GM06990 (cell line): Measurements from ENCODE around the gene CWC15.
"Not testable (repeated sequence)": the region's sequence is repeated elsewhere in the genome, so short reads cannot be mapped to it uniquely, and the experiment has no call there.

Source experiments
- DNase-seq: peaks from one replicate; pipeline ENCODE4 v3.0.0-alpha.2; 2011; ENCODE audit not compliant: insufficient read length; ENCODE audit errors: extremely low read depth
- H3K27me3 ChIP-seq: replicated peaks from 2 replicates; pipeline ENCODE4 v1.6.0; 2011; ENCODE audit warnings: low read length; ENCODE audit not compliant: control insufficient read depth, insufficient read depth
- H3K36me3 ChIP-seq: 2 replicates; pipeline ENCODE4 v1.5.1; 2011; ENCODE audit warnings: low read length; ENCODE audit not compliant: control insufficient read depth, insufficient read depth
- H3K4me3 ChIP-seq: replicated peaks from 2 replicates; pipeline ENCODE4 v1.5.1; 2011; ENCODE audit warnings: low read depth, mild to moderate bottlenecking, control low read depth, low read length
- TF ChIP-seq, protein P1 (sequence below): IDR thresholded peaks from 2 replicates; pipeline ENCODE4 v1.5.1; 2011; ENCODE audit warnings: low read length, control low read depth, mild to moderate bottlenecking, inconsistent platforms; ENCODE audit not compliant: insufficient read depth, poor library complexity, severe bottlenecking

Gene CWC15

GRCh38 chr11:94934362-94934761 lies 39.0 kb downstream of the CWC15 start:
- TF ChIP-seq, protein P1, sequence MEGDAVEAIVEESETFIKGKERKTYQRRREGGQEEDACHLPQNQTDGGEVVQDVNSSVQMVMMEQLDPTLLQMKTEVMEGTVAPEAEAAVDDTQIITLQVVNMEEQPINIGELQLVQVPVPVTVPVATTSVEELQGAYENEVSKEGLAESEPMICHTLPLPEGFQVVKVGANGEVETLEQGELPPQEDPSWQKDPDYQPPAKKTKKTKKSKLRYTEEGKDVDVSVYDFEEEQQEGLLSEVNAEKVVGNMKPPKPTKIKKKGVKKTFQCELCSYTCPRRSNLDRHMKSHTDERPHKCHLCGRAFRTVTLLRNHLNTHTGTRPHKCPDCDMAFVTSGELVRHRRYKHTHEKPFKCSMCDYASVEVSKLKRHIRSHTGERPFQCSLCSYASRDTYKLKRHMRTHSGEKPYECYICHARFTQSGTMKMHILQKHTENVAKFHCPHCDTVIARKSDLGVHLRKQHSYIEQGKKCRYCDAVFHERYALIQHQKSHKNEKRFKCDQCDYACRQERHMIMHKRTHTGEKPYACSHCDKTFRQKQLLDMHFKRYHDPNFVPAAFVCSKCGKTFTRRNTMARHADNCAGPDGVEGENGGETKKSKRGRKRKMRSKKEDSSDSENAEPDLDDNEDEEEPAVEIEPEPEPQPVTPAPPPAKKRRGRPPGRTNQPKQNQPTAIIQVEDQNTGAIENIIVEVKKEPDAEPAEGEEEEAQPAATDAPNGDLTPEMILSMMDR, result no peak
- no peaks in the 10 kb centered on the region for H3K27me3 ChIP-seq
- no peak for DNase-seq
- no peaks in the 10 kb centered on the region for H3K36me3 ChIP-seq
- no peak overlapping the region for H3K4me3 ChIP-seq

DNA sequence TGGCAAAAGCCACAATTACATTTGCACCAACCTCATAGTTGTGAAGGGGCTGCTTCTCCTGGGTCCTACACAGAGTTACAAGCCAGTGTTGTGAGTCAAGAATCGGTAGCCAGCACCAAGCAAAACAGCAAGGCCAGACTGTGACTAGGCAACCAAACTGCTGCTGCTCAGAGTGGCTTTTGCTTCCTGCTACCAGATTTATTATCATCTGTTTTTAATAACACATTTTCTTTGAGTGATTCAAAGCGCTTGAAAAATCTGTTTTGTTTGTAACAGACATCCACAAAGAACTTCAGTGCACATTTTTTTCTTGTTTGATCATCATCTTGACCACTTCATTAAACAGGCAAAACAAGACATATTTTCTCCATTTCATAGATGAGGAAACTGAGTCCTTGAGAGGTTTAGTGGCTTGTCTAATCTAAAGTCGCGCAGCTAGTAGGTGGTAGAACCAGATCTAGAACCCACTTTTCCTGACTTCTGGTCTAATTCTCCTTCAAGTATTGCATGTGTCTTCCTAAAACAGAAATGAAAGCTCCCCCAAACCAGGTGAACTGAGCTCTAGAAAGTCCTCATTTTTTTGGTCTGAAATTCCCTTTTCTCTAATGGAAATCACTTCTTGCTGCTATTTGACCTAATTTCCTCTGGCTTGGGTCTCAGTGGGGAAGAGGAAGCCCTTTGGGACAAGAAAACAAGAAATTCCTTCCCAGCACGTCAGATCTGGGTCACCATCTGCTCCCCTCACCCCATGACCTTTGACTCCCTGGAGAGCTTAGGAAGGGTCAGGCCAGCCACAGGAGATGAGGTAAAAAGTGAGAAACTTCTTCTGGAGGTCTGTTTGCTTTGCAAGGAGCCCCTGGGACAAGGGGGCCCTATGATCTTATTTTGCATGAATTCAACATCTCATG lies 39.9 kb downstream of the CWC15 start:
- no peak overlapping the region for H3K4me3 ChIP-seq
- H3K36me3 ChIP-seq, result no peaks in the 10 kb centered on the region
- TF ChIP-seq, protein P1, result no peak
- DNase-seq, result no peak
- no peaks in the 10 kb centered on the region for H3K27me3 ChIP-seq

DNA sequence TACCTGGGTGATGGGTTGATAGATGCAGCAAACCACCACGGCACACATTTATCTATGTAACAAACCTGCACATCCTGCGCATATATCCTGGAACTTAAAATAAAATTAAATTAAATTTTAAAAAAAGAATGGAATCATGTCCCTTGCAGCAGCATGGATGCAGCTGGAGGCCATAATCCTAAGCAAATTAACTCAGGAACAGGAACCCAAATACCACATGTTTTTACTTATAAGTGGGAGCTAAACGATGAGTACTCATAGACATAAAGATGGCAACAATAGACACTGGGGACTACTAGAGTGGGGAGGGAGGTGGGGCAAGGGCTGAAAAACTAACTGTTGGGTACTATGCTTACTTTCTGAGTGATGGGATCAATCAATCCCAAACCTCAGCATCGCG lies 40.9 kb downstream of the CWC15 start:
- Histone ChIP-seq H3K27me3 (no peaks in the 10 kb centered on the region), H3K36me3 (no peaks in the 10 kb centered on the region), H3K4me3 (no peak overlapping the region)
- TF ChIP-seq, protein P1, result no peak
- no peak for DNase-seq

DNA sequence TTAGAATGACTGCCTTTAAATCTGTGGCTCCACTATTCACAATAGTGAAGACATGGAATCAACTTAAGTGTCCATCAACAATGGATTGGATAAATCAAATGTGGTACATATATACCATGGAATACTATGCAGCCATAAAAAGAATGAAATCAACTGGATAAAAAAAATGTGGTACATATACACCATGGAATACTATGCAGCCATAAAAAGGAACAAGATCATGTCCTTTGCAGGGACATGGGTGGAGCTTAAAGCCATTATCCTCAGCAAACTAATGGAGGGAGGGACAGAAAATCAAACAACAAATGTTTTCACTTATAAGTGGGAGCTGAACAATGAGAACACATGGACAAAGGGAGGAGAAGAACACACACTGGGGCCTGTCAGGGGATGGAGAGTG lies 41.3 kb downstream of the CWC15 start:
- not testable (repeated sequence) for H3K4me3 ChIP-seq, DNase-seq, H3K36me3 ChIP-seq, H3K27me3 ChIP-seq

DNA sequence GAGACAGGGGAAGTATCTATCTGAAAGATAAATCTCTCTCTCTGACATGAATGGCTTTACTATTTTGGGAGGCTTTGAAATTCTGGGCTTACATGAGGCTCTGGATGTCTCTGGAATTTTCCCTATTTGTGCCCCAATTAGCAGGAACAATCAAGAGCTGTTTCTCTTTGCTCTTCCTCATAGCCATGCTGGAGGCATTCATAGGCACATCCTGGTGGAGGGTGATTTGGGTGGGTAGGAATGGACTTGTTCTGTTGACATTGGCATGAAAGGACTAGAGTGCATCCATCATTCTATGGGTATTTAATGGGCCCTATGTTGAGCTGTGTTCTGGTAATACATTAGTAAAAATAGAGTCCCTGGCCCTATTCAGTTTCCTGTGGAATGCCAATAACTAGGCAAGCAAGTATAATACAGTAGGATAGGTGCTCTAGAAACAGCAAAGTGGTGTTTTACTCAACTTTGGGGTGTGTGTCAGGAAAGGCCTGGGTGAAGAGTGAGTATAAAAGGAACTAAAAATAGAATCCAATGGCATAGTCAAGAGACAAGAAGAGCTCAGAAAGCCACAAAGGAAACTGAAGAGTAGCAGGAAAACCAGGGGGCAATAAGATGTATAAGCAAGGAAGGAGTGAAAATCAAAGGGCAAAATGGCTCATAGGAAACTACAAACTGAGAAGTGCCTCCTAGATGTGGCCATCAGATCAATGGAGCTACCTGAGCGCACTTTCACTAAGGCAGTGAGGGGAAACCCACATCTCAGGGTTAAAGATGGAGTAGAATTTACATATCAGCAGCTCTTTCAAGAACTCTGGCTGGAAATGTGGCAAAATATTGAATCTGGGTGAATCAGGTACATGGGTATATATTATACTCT lies 45.0 kb downstream of the CWC15 start:
- no peaks in the 10 kb centered on the region for H3K27me3 ChIP-seq
- DNase-seq, result no peak
- no peak overlapping the region for H3K4me3 ChIP-seq
- TF ChIP-seq, protein P1, result no peak
- H3K36me3 ChIP-seq, result no peaks in the 10 kb centered on the region

- DNase-seq, result no peak
- no peaks in the 10 kb centered on the region for H3K36me3 ChIP-seq
- H3K27me3 ChIP-seq, result no peaks in the 10 kb centered on the region
- H3K4me3 ChIP-seq, result no peak overlapping the region
- TF ChIP-seq, protein P1, result no peak
These were observed 46.6 kb downstream of the CWC15 start for GRCh38 chr11:94926698-94927237.
